ENCODE results near the gene RASAL3. TPM values are rescaled to one million over a fixed set of nuclear protein-coding genes. Genes with fewer than 3 reads are reported as not detected.

The RASAL3 gene
- polyA plus RNA-seq, 6 donors from 2014 or later = 21.8 to 49.9 (median 32.0) TPM

DNA sequence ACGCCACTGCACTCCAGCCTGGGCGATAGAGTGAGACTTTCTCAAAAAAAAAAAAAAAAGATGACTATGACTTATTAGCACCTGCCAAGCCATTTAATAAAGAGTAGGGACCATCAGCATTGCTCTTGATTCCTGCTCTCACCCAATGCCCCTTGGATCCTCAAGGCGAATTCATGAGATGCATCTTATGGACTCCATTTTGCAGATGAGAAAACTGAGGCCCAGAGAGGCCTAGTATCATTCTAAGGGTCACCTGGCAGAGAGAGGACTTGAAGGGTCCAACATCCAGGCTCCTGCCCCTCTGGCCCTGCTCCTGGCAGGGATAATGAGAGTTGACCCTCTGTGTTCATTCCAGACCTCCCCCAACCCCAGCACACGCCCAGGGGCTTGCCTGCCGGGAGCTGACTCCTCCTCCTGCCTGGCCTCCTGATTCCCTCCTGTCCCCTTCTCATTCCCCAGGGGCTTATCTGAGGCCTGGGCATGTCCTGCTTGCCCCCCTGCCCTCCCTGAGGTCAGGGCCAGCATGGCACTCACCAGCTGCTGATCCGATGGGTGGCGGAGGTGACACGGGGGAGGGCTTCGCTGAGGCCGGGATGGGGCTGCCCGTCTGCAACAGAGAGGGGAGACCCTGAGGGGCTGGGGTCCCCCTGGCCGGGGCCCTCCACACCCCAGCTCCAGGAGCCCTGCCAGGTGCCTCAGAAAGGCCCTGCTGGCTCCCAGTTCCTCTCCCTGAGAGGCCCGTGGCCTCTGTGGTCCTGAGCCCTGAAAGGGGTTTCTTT is 22.0 kb downstream of the RASAL3 start:
- H3K4me1 Mint-ChIP-seq = peaks cover 0 to 6% (median 3%) of the 10 kb centered on the region in 3 donors
- no peaks in the 10 kb centered on the region for H3K9me3 Mint-ChIP-seq
- H3K27me3 Mint-ChIP-seq = no peaks in the 10 kb centered on the region
- no peak overlapping the region for H3K27ac Mint-ChIP-seq
- H3K36me3 Mint-ChIP-seq = no peaks in the 10 kb centered on the region
- DNase-seq (no peak), ATAC-seq (ENCODE audit: low read depth in 2 of 2) (no peak)
- H3K4me3 Mint-ChIP-seq = no peak overlapping the region

GRCh38 chr19:15441317-15441716 is 23.0 kb downstream of the RASAL3 start:
- Mint-ChIP-seq H3K4me1 (no peaks in the 10 kb centered on the region), H3K4me3 (no peak overlapping the region), H3K27me3 (no peaks in the 10 kb centered on the region), H3K9me3 (no peaks in the 10 kb centered on the region), H3K36me3 (no peaks in the 10 kb centered on the region), H3K27ac (no peak overlapping the region)
- DNase-seq (no peak), ATAC-seq (ENCODE audit: low read depth in 2 of 2) (no peak)

- Mint-ChIP-seq H3K4me1 (no peaks in the 10 kb centered on the region), H3K27me3 (no peaks in the 10 kb centered on the region), H3K27ac (no peak overlapping the region), H3K9me3 (no peaks in the 10 kb centered on the region), H3K36me3 (no peaks in the 10 kb centered on the region), H3K4me3 (no peak overlapping the region)
- DNase-seq = no peak
- ATAC-seq (ENCODE audit: low read depth in 2 of 2) = no peak
Measured at GRCh38 chr19:15439821-15440641, 24.3 kb downstream of the RASAL3 start.

- Mint-ChIP-seq H3K27me3 (no peaks in the 10 kb centered on the region), H3K27ac (no peak overlapping the region), H3K9me3 (no peaks in the 10 kb centered on the region), H3K4me3 (no peak overlapping the region), H3K36me3 (no peaks in the 10 kb centered on the region), H3K4me1 (no peaks in the 10 kb centered on the region)
- DNase-seq = no peak
- no peak for ATAC-seq (ENCODE audit: low read depth in 2 of 2)
Measured at GRCh38 chr19:15439078-15439799, 25.1 kb downstream of the RASAL3 start.

- DNase-seq (no peak), ATAC-seq (ENCODE audit: low read depth in 2 of 2) (no peak)
- H3K27me3 Mint-ChIP-seq = no peaks in the 10 kb centered on the region
- no peaks in the 10 kb centered on the region for H3K36me3 Mint-ChIP-seq
- H3K9me3 Mint-ChIP-seq = no peaks in the 10 kb centered on the region
- H3K27ac Mint-ChIP-seq = no peak overlapping the region
- peaks cover under 1 to 2% (median under 1%) of the 10 kb centered on the region in 3 donors for H3K4me1 Mint-ChIP-seq
- H3K4me3 Mint-ChIP-seq = no peak overlapping the region
Measured at GRCh38 chr19:15438577-15438976, 25.8 kb downstream of the RASAL3 start.

DNA sequence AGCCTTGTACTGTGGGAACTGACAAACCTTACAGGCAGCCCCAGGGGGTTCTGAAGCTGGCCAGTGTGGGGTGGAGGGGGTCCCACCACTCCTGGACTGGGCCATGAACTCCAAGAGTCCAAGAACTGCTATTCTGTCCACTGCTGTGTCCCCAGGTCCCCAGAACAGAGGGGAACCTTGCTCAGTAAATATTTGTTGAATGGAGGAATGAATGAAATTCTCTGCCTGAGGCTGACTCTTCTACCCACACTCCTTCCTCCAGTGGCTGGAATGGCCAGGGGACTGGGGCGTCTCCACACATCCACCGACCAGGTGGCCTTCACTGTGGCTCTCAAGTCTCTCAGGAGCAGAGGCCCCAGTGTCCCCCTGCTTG is 26.2 kb downstream of the RASAL3 start:
- Mint-ChIP-seq H3K9me3 (no peaks in the 10 kb centered on the region), H3K4me3 (peak overlapping the region in 1 of 8 donors; percentile 37), H3K27ac (no peak overlapping the region), H3K27me3 (no peaks in the 10 kb centered on the region), H3K4me1 (peaks cover 5 to 6% (median 5%) of the 10 kb centered on the region in 3 donors), H3K36me3 (no peaks in the 10 kb centered on the region)
- no peak for DNase-seq
- ATAC-seq (ENCODE audit: low read depth in 2 of 2) = no peak

DNA sequence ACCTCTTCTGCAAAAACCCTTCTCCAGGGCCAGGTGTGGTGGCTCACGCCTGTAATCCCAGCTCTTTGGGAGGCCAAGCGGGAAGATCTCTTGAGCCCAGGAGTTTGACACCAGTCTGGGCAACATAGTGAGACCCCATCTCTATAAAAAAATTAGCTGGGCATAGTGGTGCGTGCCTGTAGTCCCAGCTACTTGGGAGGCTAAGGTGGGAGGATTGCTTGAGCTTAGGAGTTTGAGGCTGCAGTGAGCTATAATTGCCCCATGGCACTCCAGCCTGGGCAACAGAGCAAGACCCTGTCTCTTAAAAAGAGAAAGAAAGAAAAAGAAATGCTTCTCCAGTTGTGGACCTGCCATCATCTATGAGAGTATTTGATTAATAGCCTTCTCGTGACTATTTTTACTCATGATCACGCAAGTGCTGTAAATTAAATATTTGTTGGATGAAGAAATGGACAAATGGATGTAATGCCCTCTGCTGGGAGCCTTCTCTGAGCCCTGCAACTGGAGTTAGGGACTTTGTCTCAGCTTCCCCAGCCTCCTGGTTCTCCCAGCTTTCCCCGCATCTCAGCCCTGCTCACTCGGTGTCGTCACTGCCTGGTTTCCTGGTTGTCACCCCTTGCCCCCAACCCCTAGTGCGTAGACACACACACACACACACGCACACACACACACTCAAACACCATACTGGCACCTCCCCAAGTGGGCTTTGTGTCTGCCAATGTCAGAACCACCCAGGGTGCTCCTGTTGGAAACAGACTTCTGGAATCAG is 26.8 kb downstream of the RASAL3 start:
- no peaks in the 10 kb centered on the region for H3K27me3 Mint-ChIP-seq
- H3K9me3 Mint-ChIP-seq = no peaks in the 10 kb centered on the region
- H3K27ac Mint-ChIP-seq = peak overlapping the region in 1 of 6 donors; percentile 40
- no peak for ATAC-seq (ENCODE audit: low read depth in 2 of 2)
- H3K36me3 Mint-ChIP-seq = no peaks in the 10 kb centered on the region
- peak overlapping the region in 1 of 8 donors; percentile 37 for H3K4me3 Mint-ChIP-seq
- no peak for DNase-seq
- H3K4me1 Mint-ChIP-seq = peaks cover 8 to 10% (median 9%) of the 10 kb centered on the region in 3 donors

GRCh38 chr19:15436826-15437110 is 27.6 kb downstream of the RASAL3 start:
- ATAC-seq (ENCODE audit: low read depth in 2 of 2) = no peak
- Mint-ChIP-seq H3K36me3 (no peaks in the 10 kb centered on the region), H3K9me3 (no peaks in the 10 kb centered on the region), H3K27ac (peak overlapping the region in 1 of 6 donors; percentile 38), H3K4me1 (peaks cover 10 to 14% (median 13%) of the 10 kb centered on the region in 3 donors), H3K4me3 (no peak overlapping the region), H3K27me3 (no peaks in the 10 kb centered on the region)
- no peak for DNase-seq

DNA sequence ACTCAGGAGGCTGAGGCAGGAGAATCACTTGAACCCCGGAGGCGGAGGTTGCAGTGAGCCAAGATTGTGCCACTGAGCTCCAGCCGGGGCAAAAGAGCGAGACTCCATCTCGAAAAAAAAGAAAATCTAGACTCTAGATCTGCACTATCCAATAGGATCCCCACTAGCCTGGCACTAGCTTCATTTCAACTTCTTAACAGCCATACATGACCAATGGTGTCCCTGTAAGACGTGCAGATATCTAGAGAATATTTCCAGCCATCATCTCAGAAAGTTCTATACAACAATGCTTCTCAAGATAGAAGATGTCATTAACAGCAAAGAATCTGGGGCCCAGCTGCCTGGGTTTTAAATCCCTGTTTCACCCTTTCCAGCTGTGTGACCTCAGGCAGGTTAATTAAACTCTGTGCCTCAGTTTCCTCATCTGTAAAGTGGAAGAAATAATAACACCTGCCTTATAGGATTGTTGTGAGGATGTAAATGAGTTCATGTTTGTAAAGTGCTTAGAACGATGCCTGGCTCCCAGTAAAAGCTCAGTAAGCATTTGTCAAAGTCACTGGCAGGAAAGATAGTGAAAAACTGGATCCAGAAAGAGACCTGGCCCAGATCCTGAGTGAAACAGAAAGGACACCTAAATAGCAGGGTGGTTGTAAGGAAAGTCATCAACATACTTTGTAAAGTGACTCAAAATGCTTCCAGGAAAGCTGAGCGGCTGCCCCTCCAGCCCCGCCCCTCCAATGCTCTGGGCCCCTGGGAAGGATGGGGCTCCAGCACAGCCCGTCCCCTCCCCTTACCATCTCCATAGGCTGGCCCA is 28.1 kb downstream of the RASAL3 start:
- H3K4me3 Mint-ChIP-seq = no peak overlapping the region
- H3K9me3 Mint-ChIP-seq = no peaks in the 10 kb centered on the region
- H3K27ac Mint-ChIP-seq = peak overlapping the region in 1 of 6 donors; percentile 33
- H3K27me3 Mint-ChIP-seq = no peaks in the 10 kb centered on the region
- DNase-seq (no peak), ATAC-seq (ENCODE audit: low read depth in 2 of 2) (no peak)
- H3K36me3 Mint-ChIP-seq = no peaks in the 10 kb centered on the region
- peaks cover 16 to 19% (median 18%) of the 10 kb centered on the region in 3 donors for H3K4me1 Mint-ChIP-seq

GRCh38 chr19:15433519-15434069 is 30.8 kb downstream of the RASAL3 start:
- Mint-ChIP-seq H3K27me3 (no peaks in the 10 kb centered on the region), H3K36me3 (no peaks in the 10 kb centered on the region), H3K27ac (peak overlapping the region; percentile 29 to 97 (median 90)), H3K4me3 (peak overlapping the region; percentile 93 to 99 (median 98)), H3K4me1 (peaks cover 22 to 32% (median 29%) of the 10 kb centered on the region in 3 donors), H3K9me3 (no peaks in the 10 kb centered on the region)
- no peak for DNase-seq
- ATAC-seq (ENCODE audit: low read depth in 2 of 2) = no peak

- peak; percentile 91 for DNase-seq
- Mint-ChIP-seq H3K27ac (peak overlapping the region; percentile 29 to 97 (median 90)), H3K36me3 (no peaks in the 10 kb centered on the region), H3K9me3 (no peaks in the 10 kb centered on the region), H3K4me3 (peak overlapping the region; percentile 93 to 99 (median 98)), H3K4me1 (peaks cover 22 to 33% (median 29%) of the 10 kb centered on the region in 3 donors), H3K27me3 (no peaks in the 10 kb centered on the region)
- ATAC-seq (ENCODE audit: low read depth in 2 of 2) = peak; percentile 86 to 90
Measured at GRCh38 chr19:15432629-15433518, 31.5 kb downstream of the RASAL3 start.

Measured in naive B cell (primary cell).